ENCODE data around the gene COL5A3. TPM values are rescaled to one million over a fixed set of nuclear protein-coding genes. Genes with fewer than 3 reads are reported as not detected.
A peak's percentile ranks its signal among the peaks of the same experiment; 100 is the strongest.
"Not testable (repeated sequence)": the region's sequence is repeated elsewhere in the genome, so short reads cannot be mapped to it uniquely, and the experiment has no call there.

COL5A3 gene
- total RNA-seq, 2 experiments from 2014 or later = not detected

- H3K4me1 ChIP-seq (ENCODE audit: insufficient read depth, low read length, poor library complexity, severe bottlenecking) = no peaks in the 10 kb centered on the region
- ChIA-PET CTCF (ENCODE audit: unreplicated experiment) (no interaction called here), POLR2A (no interaction called here)
- no peak overlapping the region for H3K4me2 ChIP-seq (ENCODE audit: low read length)
- intact Hi-C loops (cut with micrococcal nuclease; ENCODE audit: unreplicated experiment) = no loop called here
- no peaks in the 10 kb centered on the region for H3K9me3 ChIP-seq (ENCODE audit: low read length)
- no peak for DNase-seq (ENCODE audit: low spot score)
- no peak overlapping the region for H3K27ac ChIP-seq (ENCODE audit: low read depth, low read length, poor library complexity, severe bottlenecking)
- no peak overlapping the region for H3K4me3 ChIP-seq (ENCODE audit: low read depth, low read length, poor library complexity, severe bottlenecking)
- H3K79me2 ChIP-seq (ENCODE audit: insufficient read depth, low read depth, low read length) = no peaks in the 10 kb centered on the region
- no peak overlapping the region for H2AFZ ChIP-seq (ENCODE audit: low read length)
- H3K9me2 ChIP-seq (ENCODE audit: insufficient read depth, low read length) = no peaks in the 10 kb centered on the region
- TF ChIP-seq EZH2phosphoT487 (IDR thresholded peaks at IDR 0.05; ENCODE audit: borderline replicate concordance, low read depth, low read length) = no peak
- no peak for TF ChIP-seq CTCF (conservative IDR thresholded peaks at IDR 0.05; ENCODE audit: low read length)
- no TSS peak for BruUV-seq (replicated peaks)
- no peaks in the 10 kb centered on the region for H3K36me3 ChIP-seq (ENCODE audit: insufficient read depth, low read length)
- H4K20me1 ChIP-seq (ENCODE audit: insufficient read depth, low read length) = no peaks in the 10 kb centered on the region
Measured at GRCh38 chr19:9923440-9923839, 86.9 kb downstream of the COL5A3 start.

- H3K4me2 ChIP-seq (ENCODE audit: low read length); H3K27ac ChIP-seq (ENCODE audit: low read depth, low read length, poor library complexity, severe bottlenecking); H3K4me3 ChIP-seq (ENCODE audit: low read depth, low read length, poor library complexity, severe bottlenecking); H3K36me3 ChIP-seq (ENCODE audit: insufficient read depth, low read length); BruUV-seq (replicated peaks); H2AFZ ChIP-seq (ENCODE audit: low read length); H3K9me2 ChIP-seq (ENCODE audit: insufficient read depth, low read length); H3K79me2 ChIP-seq (ENCODE audit: insufficient read depth, low read depth, low read length); H3K4me1 ChIP-seq (ENCODE audit: insufficient read depth, low read length, poor library complexity, severe bottlenecking); H4K20me1 ChIP-seq (ENCODE audit: insufficient read depth, low read length); CTCF ChIA-PET (ENCODE audit: unreplicated experiment); DNase-seq (ENCODE audit: low spot score); H3K9me3 ChIP-seq (ENCODE audit: low read length); intact Hi-C loops (cut with micrococcal nuclease; ENCODE audit: unreplicated experiment): not testable (repeated sequence)
- POLR2A ChIA-PET = interaction anchor here (0.7 kb wide), 1 partner anchor 8 kb away, joined by 3 read pairs; no protein-coding TSS in a partner anchor
Measured at GRCh38 chr19:9922782-9923379, 87.4 kb downstream of the COL5A3 start.

GRCh38 chr19:9917321-9917720 lies 93.0 kb downstream of the COL5A3 start:
- ChIA-PET CTCF (ENCODE audit: unreplicated experiment) (no interaction called here), POLR2A (interaction anchor here (0.7 kb wide), 1 partner anchor 50 kb away, joined by 3 read pairs; no protein-coding TSS in a partner anchor)
- no TSS peak for BruUV-seq (replicated peaks)
- no peak for TF ChIP-seq CTCF (conservative IDR thresholded peaks at IDR 0.05; ENCODE audit: low read length)
- peak; percentile 61 for DNase-seq (ENCODE audit: low spot score)
- H3K79me2 ChIP-seq (ENCODE audit: insufficient read depth, low read depth, low read length) = no peaks in the 10 kb centered on the region
- peak overlapping the region; percentile 93 for H2AFZ ChIP-seq (ENCODE audit: low read length)
- intact Hi-C loops (cut with micrococcal nuclease; ENCODE audit: unreplicated experiment) = no loop called here
- peak overlapping the region; percentile 7 for H3K4me3 ChIP-seq (ENCODE audit: low read depth, low read length, poor library complexity, severe bottlenecking)
- H3K9me2 ChIP-seq (ENCODE audit: insufficient read depth, low read length) = no peaks in the 10 kb centered on the region
- H3K4me2 ChIP-seq (ENCODE audit: low read length) = peak overlapping the region; percentile 7; the same call in 1 of the 2 replicates
- no peak overlapping the region for H3K27ac ChIP-seq (ENCODE audit: low read depth, low read length, poor library complexity, severe bottlenecking)
- H3K36me3 ChIP-seq (ENCODE audit: insufficient read depth, low read length) = no peaks in the 10 kb centered on the region
- peaks cover 17% of the 10 kb centered on the region for H3K4me1 ChIP-seq (ENCODE audit: insufficient read depth, low read length, poor library complexity, severe bottlenecking)
- no peaks in the 10 kb centered on the region for H4K20me1 ChIP-seq (ENCODE audit: insufficient read depth, low read length)
- H3K9me3 ChIP-seq (ENCODE audit: low read length) = no peaks in the 10 kb centered on the region

Measured in OCI-LY7 (cell line).